Peyer's patch (tissue), 4 donors: ENCODE data around the gene NUCKS1. TPM values are rescaled to one million over a fixed set of nuclear protein-coding genes. Genes with fewer than 3 reads are reported as not detected.

Experiments
- DNase-seq, 3 donors: peaks; one replicate each; pipeline ENCODE4 v3.0.0-alpha.2; 2017 to 2019
- H3K27ac ChIP-seq, 4 donors: fragments of 200-600 bp; sonication (generic); one replicate each; pipeline ENCODE4 v1.5.1; 2016 to 2019
- H3K27me3 ChIP-seq, 2 donors: fragments of 200-600 bp; sonication (generic); one replicate each; pipeline ENCODE4 v1.5.1; 2019
- H3K36me3 ChIP-seq, 3 donors: fragments of 200-600 bp; sonication (generic); one replicate each; pipeline ENCODE4 v1.5.1; 2016 to 2019
- H3K4me1 ChIP-seq, 4 donors: fragments of 200-600 bp; sonication (generic); one replicate each; pipeline ENCODE4 v1.5.1; 2016 to 2019
- H3K4me3 ChIP-seq, 4 donors: fragments of 200-600 bp; sonication (generic); 1 replicate in 3 of 4; 2 replicates in 1 of 4; pipeline ENCODE4 v1.5.1; 2016 to 2019; ENCODE audit warnings: mild to moderate bottlenecking in 1 of 4
- H3K9me3 ChIP-seq, 4 donors: fragments of 200-600 bp; sonication (generic); one replicate each; pipeline ENCODE4 v1.5.1; 2016 to 2019; ENCODE audit warnings: mild to moderate bottlenecking in 1 of 4
- CTCF ChIP-seq, 6 experiments: fragments of 450-650 bp in 4 of 6; fragments of 200-600 bp in 2 of 6; sonication (generic) in 1 of 6; IDR thresholded peaks; one replicate each; pipeline ENCODE4 v1.5.1; 2017 to 2019; ENCODE audit warnings: antibody characterized with exemption in 6 of 6, mild to moderate bottlenecking in 3 of 6, moderate library complexity in 1 of 6
- POLR2A ChIP-seq, 2 donors: fragments of 450-650 bp; IDR thresholded peaks; one replicate each; pipeline ENCODE4 v1.5.1; 2017; ENCODE audit warnings: antibody characterized with exemption in 2 of 2, mild to moderate bottlenecking in 2 of 2, moderate library complexity in 2 of 2
- total RNA-seq, 4 donors: library from RNA; depleted of rRNA; stranded (reverse); fragments of >200 nt; gene quantifications; one replicate each; pipeline ENCODE4 v1.1.0, GENCODE V29; 2016

Gene NUCKS1
- total RNA-seq, 4 donors from 2014 or later: 21.1 to 64.5 (median 41.5) TPM

- Histone ChIP-seq H3K9me3 (no peaks in the 10 kb centered on the region), H3K27me3 (no peaks in the 10 kb centered on the region), H3K4me3 (no peak overlapping the region), H3K4me1 (peaks cover 0 to 56% (median 22%) of the 10 kb centered on the region in 4 donors), H3K27ac (peak overlapping the region in 1 of 4 donors; percentile 79), H3K36me3 (no peaks in the 10 kb centered on the region)
- DNase-seq: no peak
- TF ChIP-seq CTCF (IDR thresholded peaks at IDR 0.05): no peak
- no peak for TF ChIP-seq POLR2A (IDR thresholded peaks at IDR 0.05)
Measured at GRCh38 chr1:205670611-205671430, 79.2 kb downstream of the NUCKS1 start.

GRCh38 chr1:205670150-205670446, 79.9 kb downstream of the NUCKS1 start:
- Histone ChIP-seq H3K4me1 (peaks cover 0 to 57% (median 26%) of the 10 kb centered on the region in 4 donors), H3K36me3 (no peaks in the 10 kb centered on the region), H3K9me3 (no peaks in the 10 kb centered on the region), H3K27ac (peak overlapping the region in 1 of 4 donors; percentile 79), H3K4me3 (no peak overlapping the region), H3K27me3 (no peaks in the 10 kb centered on the region)
- TF ChIP-seq POLR2A (IDR thresholded peaks at IDR 0.05): no peak
- TF ChIP-seq CTCF (IDR thresholded peaks at IDR 0.05): no peak
- DNase-seq: no peak

- DNase-seq: peak in 2 of 3 donors; percentile 55 to 59
- Histone ChIP-seq H3K27ac (peak overlapping the region in 2 of 4 donors; percentile 28 to 79), H3K4me3 (no peak overlapping the region), H3K27me3 (no peaks in the 10 kb centered on the region), H3K36me3 (no peaks in the 10 kb centered on the region), H3K9me3 (no peaks in the 10 kb centered on the region), H3K4me1 (peaks cover 0 to 62% (median 31%) of the 10 kb centered on the region in 4 donors)
- TF ChIP-seq POLR2A (IDR thresholded peaks at IDR 0.05) (no peak), CTCF (IDR thresholded peaks at IDR 0.05) (no peak)
Measured at GRCh38 chr1:205669341-205670149, 80.4 kb downstream of the NUCKS1 start.

GRCh38 chr1:205668951-205669340, 81.0 kb downstream of the NUCKS1 start:
- Histone ChIP-seq H3K4me1 (peaks cover 0 to 68% (median 33%) of the 10 kb centered on the region in 4 donors), H3K9me3 (no peaks in the 10 kb centered on the region), H3K36me3 (no peaks in the 10 kb centered on the region), H3K4me3 (no peak overlapping the region), H3K27ac (peak overlapping the region in 2 of 4 donors; percentile 28 to 79), H3K27me3 (no peaks in the 10 kb centered on the region)
- DNase-seq: peak in 2 of 3 donors; percentile 41 to 54
- TF ChIP-seq CTCF (IDR thresholded peaks at IDR 0.05) (no peak), POLR2A (IDR thresholded peaks at IDR 0.05) (no peak)

GRCh38 chr1:205667909-205668643, 81.9 kb downstream of the NUCKS1 start:
- DNase-seq: no peak
- H3K27ac ChIP-seq: peak overlapping the region in 1 of 4 donors; percentile 79
- H3K27me3 ChIP-seq: no peaks in the 10 kb centered on the region
- TF ChIP-seq POLR2A (IDR thresholded peaks at IDR 0.05) (no peak), CTCF (IDR thresholded peaks at IDR 0.05) (no peak)
- no peaks in the 10 kb centered on the region for H3K9me3 ChIP-seq
- peaks cover 0 to 64% (median 33%) of the 10 kb centered on the region in 4 donors for H3K4me1 ChIP-seq
- no peaks in the 10 kb centered on the region for H3K36me3 ChIP-seq
- H3K4me3 ChIP-seq: no peak overlapping the region
